Thoracic aorta (tissue), 2 donors: Measurements from ENCODE around the gene ADCY10. TPM values are rescaled to one million over a fixed set of nuclear protein-coding genes. Genes with fewer than 3 reads are reported as not detected.

ENCODE experiments used
- ATAC-seq: fragments of 150-250 bp; one replicate; pipeline ENCODE4 v1.8.0; 2017; ENCODE audit warnings: low read depth; ENCODE audit not compliant: insufficient number of reproducible peaks, low FRiP score
- DNase-seq: peaks from one replicate; pipeline ENCODE4 v3.0.0-alpha.2; 2020; ENCODE audit warnings: low spot score
- H3K27ac ChIP-seq, 2 donors: fragments of 200-600 bp; sonication (generic); 1 replicate in 1 of 2; 2 replicates in 1 of 2; pipeline ENCODE4 v1.5.1; 2016; ENCODE audit warnings: mild to moderate bottlenecking in 2 of 2, moderate library complexity in 2 of 2
- H3K27me3 ChIP-seq: fragments of 200-600 bp; sonication (generic); replicated peaks from 2 replicates; pipeline ENCODE4 v1.6.0; 2016; ENCODE audit warnings: mild to moderate bottlenecking; ENCODE audit not compliant: insufficient read depth
- H3K36me3 ChIP-seq: fragments of 200-600 bp; sonication (generic); one replicate; pipeline ENCODE4 v1.5.1; 2016
- H3K4me1 ChIP-seq, 2 donors: fragments of 200-600 bp; sonication (generic); 1 replicate in 1 of 2; 2 replicates in 1 of 2; pipeline versions ENCODE4 v1.5.1 to v1.6.0; 2016; ENCODE audit warnings: low read depth in 2 of 2, mild to moderate bottlenecking in 1 of 2; ENCODE audit not compliant: control insufficient read depth in 1 of 2
- H3K4me3 ChIP-seq: fragments of 200-600 bp; sonication (generic); 2 replicates; pipeline ENCODE4 v1.5.1; 2016; ENCODE audit warnings: mild to moderate bottlenecking
- H3K9me3 ChIP-seq: fragments of 200-600 bp; sonication (generic); 2 replicates; pipeline ENCODE4 v1.5.1; 2016
- total RNA-seq, 2 donors: library from RNA; depleted of rRNA; stranded (reverse); fragments of >200 nt; gene quantifications; one replicate each; pipeline versions ENCODE4 v1.1.0 to v1.2.3, GENCODE V29; 2016
- TF ChIP-seq, protein P1 (sequence below): fragments of 200-600 bp; sonication (generic); IDR thresholded peaks from one replicate; pipeline ENCODE4 v1.5.1; 2019; ENCODE audit warnings: antibody characterized with exemption

Gene ADCY10
- total RNA-seq, 2 donors from 2014 or later = 0.54 TPM; not detected in 1

DNA sequence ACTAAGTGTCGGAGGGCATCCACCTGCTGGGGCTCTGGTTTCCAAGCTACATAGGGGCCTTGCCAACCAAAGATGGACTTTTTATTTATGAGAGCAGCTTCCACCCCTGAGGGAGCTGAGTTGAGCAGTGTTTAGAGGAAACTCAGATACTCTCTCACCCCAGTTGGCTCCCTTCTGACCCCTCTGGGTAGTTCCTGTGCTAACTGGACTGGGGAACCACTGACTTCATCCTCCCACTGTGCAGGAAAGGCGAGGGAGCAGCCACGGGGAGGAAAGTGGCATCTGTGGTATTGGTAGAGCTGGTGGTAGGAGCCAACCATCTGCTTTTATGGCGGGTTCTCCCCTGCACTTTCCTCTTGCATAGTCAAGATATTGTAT is 121.8 kb downstream of the ADCY10 start:
- DNase-seq (no peak), ATAC-seq (no peak)
- peaks cover 13 to 21% of the 10 kb centered on the region in 2 donors for H3K4me1 ChIP-seq
- peaks cover 10% of the 10 kb centered on the region for H3K36me3 ChIP-seq
- TF ChIP-seq, protein P1, sequence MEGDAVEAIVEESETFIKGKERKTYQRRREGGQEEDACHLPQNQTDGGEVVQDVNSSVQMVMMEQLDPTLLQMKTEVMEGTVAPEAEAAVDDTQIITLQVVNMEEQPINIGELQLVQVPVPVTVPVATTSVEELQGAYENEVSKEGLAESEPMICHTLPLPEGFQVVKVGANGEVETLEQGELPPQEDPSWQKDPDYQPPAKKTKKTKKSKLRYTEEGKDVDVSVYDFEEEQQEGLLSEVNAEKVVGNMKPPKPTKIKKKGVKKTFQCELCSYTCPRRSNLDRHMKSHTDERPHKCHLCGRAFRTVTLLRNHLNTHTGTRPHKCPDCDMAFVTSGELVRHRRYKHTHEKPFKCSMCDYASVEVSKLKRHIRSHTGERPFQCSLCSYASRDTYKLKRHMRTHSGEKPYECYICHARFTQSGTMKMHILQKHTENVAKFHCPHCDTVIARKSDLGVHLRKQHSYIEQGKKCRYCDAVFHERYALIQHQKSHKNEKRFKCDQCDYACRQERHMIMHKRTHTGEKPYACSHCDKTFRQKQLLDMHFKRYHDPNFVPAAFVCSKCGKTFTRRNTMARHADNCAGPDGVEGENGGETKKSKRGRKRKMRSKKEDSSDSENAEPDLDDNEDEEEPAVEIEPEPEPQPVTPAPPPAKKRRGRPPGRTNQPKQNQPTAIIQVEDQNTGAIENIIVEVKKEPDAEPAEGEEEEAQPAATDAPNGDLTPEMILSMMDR = no peak
- no peaks in the 10 kb centered on the region for H3K9me3 ChIP-seq
- no peak overlapping the region for H3K4me3 ChIP-seq
- H3K27ac ChIP-seq = no peak overlapping the region
- no peaks in the 10 kb centered on the region for H3K27me3 ChIP-seq

DNA sequence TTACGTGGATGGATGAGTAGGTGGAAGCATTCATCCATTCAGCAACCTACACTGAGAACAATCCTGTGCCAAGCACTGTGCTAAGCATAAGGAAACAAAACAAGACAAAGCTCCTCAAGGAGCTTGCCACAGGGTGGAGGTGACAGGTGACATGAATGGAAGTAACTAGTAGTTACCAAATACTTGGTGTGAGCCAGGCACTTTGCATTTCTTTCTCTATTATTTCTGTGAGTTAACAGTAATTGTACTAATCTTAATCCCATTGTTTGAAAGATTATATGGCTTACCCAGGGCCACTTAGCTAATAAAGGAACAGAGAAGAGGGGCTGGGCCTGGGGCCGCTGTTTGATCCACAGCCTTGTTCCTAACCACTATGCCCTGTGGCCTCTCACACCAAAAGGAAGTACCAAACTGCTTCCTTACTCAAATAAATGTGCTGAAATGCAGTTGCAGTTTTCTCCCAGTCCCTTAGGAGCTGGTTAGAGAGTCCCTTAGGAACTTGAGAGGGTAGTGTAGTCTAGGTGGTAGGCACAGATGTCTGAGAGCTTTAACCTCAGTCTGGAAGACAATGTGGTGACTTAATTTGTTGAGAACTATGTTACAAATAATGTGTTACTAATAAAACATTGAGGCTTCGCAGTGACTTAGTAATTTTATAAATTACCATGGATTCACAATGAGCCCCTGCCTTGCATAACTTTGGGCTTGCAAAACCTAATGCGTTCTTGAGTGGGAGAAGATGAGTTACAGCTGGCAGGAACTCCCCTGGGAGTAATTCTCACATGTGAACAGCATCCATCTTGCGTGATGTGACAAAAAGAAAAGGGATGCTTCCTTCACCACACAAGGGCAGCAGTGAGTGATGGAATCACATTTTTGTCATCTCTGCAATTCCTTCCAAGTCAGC is 122.4 kb downstream of the ADCY10 start:
- Histone ChIP-seq H3K27ac (no peak overlapping the region), H3K36me3 (peaks cover 10% of the 10 kb centered on the region), H3K27me3 (no peaks in the 10 kb centered on the region), H3K4me3 (no peak overlapping the region), H3K9me3 (no peaks in the 10 kb centered on the region), H3K4me1 (peaks cover 13 to 15% of the 10 kb centered on the region in 2 donors)
- TF ChIP-seq, protein P1 = no peak
- no peak for DNase-seq
- no peak for ATAC-seq

DNA sequence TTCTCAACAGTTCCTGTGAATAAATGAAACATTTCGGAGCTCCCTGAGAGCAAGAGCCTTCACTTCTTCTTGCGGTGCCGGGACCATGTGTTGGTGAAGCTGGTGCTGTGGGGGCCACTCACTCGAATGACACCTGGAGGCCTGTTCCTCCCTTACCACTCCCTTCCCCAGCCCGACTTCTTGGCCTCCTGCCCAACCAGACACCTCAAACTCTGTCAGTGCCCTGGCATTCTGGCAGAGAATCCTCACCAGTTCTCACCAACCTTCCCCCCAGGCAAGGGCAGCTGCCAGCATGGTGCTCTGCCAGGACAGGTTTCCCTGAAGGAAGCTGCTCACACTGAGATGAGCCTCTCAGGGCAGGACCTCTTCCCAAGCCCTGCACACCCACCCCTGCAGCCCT is 123.8 kb downstream of the ADCY10 start:
- Histone ChIP-seq H3K27me3 (no peaks in the 10 kb centered on the region), H3K4me3 (no peak overlapping the region), H3K4me1 (peaks cover under 1% of the 10 kb centered on the region in 2 donors), H3K27ac (no peak overlapping the region), H3K9me3 (no peaks in the 10 kb centered on the region), H3K36me3 (peaks cover 10% of the 10 kb centered on the region)
- DNase-seq (no peak), ATAC-seq (no peak)
- TF ChIP-seq, protein P1 = no peak

DNA sequence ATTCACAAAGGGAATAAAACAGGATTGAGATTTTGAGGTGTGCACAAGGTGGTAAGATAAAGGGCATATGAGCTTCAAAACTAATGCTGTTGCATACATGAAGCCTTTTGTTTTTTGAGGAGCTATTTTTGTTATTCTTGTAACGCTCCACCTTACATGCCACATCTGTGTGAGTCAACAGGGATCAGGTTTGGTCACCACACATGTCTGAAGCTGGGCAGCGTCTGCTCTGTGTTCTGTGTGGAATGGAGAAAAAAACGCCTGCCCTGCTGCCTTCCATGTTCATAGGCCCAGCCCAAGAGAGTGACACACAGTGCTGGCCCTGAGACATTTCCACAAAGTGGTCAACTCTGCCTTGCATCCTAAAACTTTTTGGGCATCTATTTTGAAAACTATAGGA is 124.4 kb downstream of the ADCY10 start:
- DNase-seq (no peak), ATAC-seq (no peak)
- H3K4me3 ChIP-seq = no peak overlapping the region
- no peaks in the 10 kb centered on the region for H3K27me3 ChIP-seq
- TF ChIP-seq, protein P1 = no peak
- no peaks in the 10 kb centered on the region for H3K4me1 ChIP-seq
- H3K27ac ChIP-seq = no peak overlapping the region
- H3K36me3 ChIP-seq = peaks cover 10% of the 10 kb centered on the region
- no peaks in the 10 kb centered on the region for H3K9me3 ChIP-seq

DNA sequence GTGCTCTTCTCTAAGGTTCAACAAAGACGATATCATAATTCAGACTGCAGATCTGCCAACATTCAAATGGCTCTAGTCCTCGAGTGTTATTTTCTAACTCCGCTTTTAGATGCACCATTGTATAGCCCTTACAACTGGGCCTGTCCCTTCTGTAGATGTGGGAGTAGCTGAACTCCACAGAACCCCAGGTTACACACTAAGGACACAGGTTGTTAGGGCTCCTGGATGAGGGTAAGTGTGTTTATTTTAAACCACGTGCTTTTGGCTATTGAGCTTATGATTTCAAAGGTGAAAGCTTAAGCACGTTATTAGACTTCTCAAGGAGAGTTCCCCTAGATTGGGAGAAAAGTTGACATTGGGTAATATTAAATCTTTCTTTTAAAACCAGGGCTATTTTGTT is 127.4 kb downstream of the ADCY10 start:
- TF ChIP-seq, protein P1 = no peak
- H3K36me3 ChIP-seq = peaks cover 10% of the 10 kb centered on the region
- ATAC-seq = no peak
- H3K27me3 ChIP-seq = no peaks in the 10 kb centered on the region
- H3K4me3 ChIP-seq = no peak overlapping the region
- peaks cover 7% of the 10 kb centered on the region in 2 donors for H3K4me1 ChIP-seq
- no peak overlapping the region for H3K27ac ChIP-seq
- no peak for DNase-seq
- H3K9me3 ChIP-seq = no peaks in the 10 kb centered on the region
